A549 treated with ZK216348 at 1 μM for 4 hours (cell line): ENCODE data around the gene PRPS1L1. TPM values are rescaled to one million over a fixed set of nuclear protein-coding genes. Genes with fewer than 3 reads are reported as not detected.

Experiments used
- total RNA-seq: library from RNA; stranded (reverse); fragments of 200-300 nt; extraction: Qiagen RNA extraction; gene quantifications from 5 replicates; pipeline ENCODE4 v1.2.3, GENCODE V29; 2022; ENCODE audit warnings: low read depth

The PRPS1L1 gene
- total RNA-seq = not detected in 5 replicates

DNA sequence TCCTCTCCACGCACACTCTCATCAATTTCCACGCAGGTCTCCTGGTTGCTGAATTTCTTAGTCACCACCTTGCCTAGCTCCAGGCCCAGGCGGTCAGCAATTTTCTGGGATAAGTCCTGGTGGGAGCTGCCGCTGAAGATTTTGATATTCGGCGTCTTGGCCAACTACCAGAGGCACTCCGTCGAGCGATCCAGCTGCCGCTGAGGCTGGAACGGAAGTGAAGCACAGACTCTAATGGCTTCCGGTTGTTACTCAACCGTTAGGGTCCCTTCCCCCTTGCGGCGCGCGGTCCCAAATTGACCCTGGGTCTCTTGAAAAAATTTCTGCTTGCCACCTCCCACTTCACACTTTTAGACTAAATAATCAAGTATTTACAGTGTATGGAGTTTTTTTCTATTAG lies at the start of gene PRPS1L1:
Gene PRPS1L1 (minus strand): TSS at position 219 of the 400 bp plus-strand sequence.

Other genes with a start within 250 kb of the PRPS1L1 start
- gene SNX13, start 87.4 kb downstream of the PRPS1L1 start, total RNA-seq = 12.7 to 21.3 TPM (median 16.1 TPM) in 5 replicates